Measurements from ENCODE around the gene FGF3.
"Not testable (repeated sequence)": the region's sequence is repeated elsewhere in the genome, so short reads cannot be mapped to it uniquely, and the experiment has no call there.

Gene FGF3

DNA sequence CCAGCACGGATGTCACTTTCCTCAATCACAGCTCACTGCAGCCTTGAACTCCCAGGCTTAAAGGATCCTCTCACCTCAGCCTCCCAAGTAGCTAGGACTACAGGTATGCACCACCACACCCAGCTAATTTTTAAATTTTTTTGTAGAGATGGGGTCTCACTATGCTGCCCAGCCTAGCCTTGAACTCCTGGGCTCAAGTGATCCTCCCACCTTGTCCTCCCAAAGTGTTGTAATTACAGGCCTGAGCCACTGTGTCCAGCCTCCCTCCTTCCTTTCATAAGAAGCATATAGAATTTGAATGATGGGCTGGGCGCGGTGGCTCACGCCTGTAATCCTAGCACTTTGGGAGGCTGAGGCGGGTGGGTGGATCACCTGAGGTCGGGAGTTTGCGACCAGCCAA, 54.3 kb downstream of the FGF3 start:
- DNase-seq, result not testable (repeated sequence)

DNA sequence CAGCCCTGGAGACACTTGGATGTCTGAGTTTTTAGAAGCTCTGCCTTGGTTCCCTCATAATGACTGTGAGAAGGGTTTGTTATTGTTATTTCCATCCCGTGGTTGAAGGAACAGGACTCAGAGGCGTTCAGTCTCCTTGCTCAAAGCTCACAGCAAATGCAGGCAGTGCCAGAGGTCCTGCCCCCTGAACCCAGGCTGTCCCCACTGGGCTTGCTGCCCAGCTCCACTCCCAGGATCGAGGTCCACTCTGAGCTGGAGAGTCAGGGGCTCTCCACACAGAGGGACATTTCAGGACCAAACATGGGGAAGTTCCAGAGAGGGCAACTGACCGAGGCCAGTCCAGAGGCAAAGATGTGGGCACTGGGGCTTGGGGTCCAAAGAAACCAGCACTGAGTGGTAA, 58.9 kb downstream of the FGF3 start:
- no peak for DNase-seq
